ENCODE results near the gene DIS3L2. TPM values are rescaled to one million over a fixed set of nuclear protein-coding genes. Genes with fewer than 3 reads are reported as not detected.
"Not testable (repeated sequence)": the region's sequence is repeated elsewhere in the genome, so short reads cannot be mapped to it uniquely, and the experiment has no call there.

Gene DIS3L2
- total RNA-seq, 2 donors from 2014 or later, result 22.6 to 32.3 TPM

GRCh38 chr2:232336241-232336736, 374.8 kb downstream of the DIS3L2 start:
- TF ChIP-seq CTCF (IDR thresholded peaks at IDR 0.05), result no peak
- no peaks in the 10 kb centered on the region for H3K27me3 ChIP-seq
- no peaks in the 10 kb centered on the region for H3K4me1 ChIP-seq
- H3K27ac ChIP-seq, result no peak overlapping the region
- intact Hi-C loops (cut with DNase I), result no loop called here
- no peak overlapping the region for H3K9ac ChIP-seq (ENCODE audit: low read depth in 2 of 2, low read length in 2 of 2)
- H3K36me3 ChIP-seq, result no peaks in the 10 kb centered on the region
- H3K4me3 ChIP-seq, result no peak overlapping the region
- no peaks in the 10 kb centered on the region for H3K9me3 ChIP-seq
- no peak for DNase-seq

- no peak for TF ChIP-seq CTCF (IDR thresholded peaks at IDR 0.05)
- no peak for DNase-seq
- intact Hi-C loops (cut with DNase I), result no loop called here
- Histone ChIP-seq H3K27me3 (no peaks in the 10 kb centered on the region), H3K4me3 (no peak overlapping the region), H3K4me1 (no peaks in the 10 kb centered on the region), H3K9ac (ENCODE audit: low read depth in 2 of 2, low read length in 2 of 2) (no peak overlapping the region), H3K36me3 (no peaks in the 10 kb centered on the region), H3K9me3 (no peaks in the 10 kb centered on the region), H3K27ac (no peak overlapping the region)
Measured at GRCh38 chr2:232336981-232337720, 375.6 kb downstream of the DIS3L2 start.

- H3K27me3 ChIP-seq; H3K4me1 ChIP-seq; H3K9ac ChIP-seq (ENCODE audit: low read depth in 2 of 2, low read length in 2 of 2); DNase-seq; intact Hi-C loops (cut with DNase I); H3K4me3 ChIP-seq; H3K9me3 ChIP-seq; H3K36me3 ChIP-seq; H3K27ac ChIP-seq: not testable (repeated sequence)
Measured at GRCh38 chr2:232338094-232338758, 376.7 kb downstream of the DIS3L2 start.

- no peaks in the 10 kb centered on the region for H3K9me3 ChIP-seq
- H3K9ac ChIP-seq (ENCODE audit: low read depth in 2 of 2, low read length in 2 of 2), result no peak overlapping the region
- DNase-seq, result no peak
- no peak for TF ChIP-seq CTCF (IDR thresholded peaks at IDR 0.05)
- H3K36me3 ChIP-seq, result no peaks in the 10 kb centered on the region
- H3K4me1 ChIP-seq, result no peaks in the 10 kb centered on the region
- no peak overlapping the region for H3K4me3 ChIP-seq
- H3K27me3 ChIP-seq, result no peaks in the 10 kb centered on the region
- no peak overlapping the region for H3K27ac ChIP-seq
- intact Hi-C loops (cut with DNase I), result no loop called here
Measured at GRCh38 chr2:232338759-232339106, 377.2 kb downstream of the DIS3L2 start.

GRCh38 chr2:232339121-232340081, 377.9 kb downstream of the DIS3L2 start:
- Histone ChIP-seq H3K36me3 (no peaks in the 10 kb centered on the region), H3K9me3 (no peaks in the 10 kb centered on the region), H3K4me1 (no peaks in the 10 kb centered on the region), H3K9ac (ENCODE audit: low read depth in 2 of 2, low read length in 2 of 2) (no peak overlapping the region), H3K4me3 (no peak overlapping the region), H3K27me3 (no peaks in the 10 kb centered on the region), H3K27ac (no peak overlapping the region)
- no peak for DNase-seq
- no peak for TF ChIP-seq CTCF (IDR thresholded peaks at IDR 0.05)
- intact Hi-C loops (cut with DNase I), result no loop called here
